D341Med (cell line): ENCODE data around the gene VEZF1.

Experiments
- DNase-seq: peaks from one replicate; pipeline ENCODE4 v3.0.0; 2012; ENCODE audit warnings: low spot score

Gene VEZF1

DNA sequence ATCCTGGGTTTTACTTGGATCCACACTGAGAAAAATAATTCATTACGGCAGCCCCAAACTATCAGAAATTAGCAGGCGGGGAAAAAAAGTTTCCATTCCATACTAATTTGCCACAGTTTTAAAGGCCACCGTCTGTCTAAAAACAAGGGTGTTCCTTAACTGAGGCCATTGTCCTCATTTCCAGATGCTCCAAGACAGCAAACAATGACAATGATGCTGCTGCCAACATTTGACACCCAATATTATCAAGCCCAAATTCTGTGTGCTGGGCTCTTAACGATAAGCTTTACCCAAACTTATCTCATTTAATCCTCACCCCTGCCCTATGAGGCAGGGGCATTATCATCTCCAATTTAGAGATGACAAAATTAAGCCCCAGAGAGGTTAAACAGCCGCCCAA lies 59.1 kb downstream of the VEZF1 start:
- no peak for DNase-seq

DNA sequence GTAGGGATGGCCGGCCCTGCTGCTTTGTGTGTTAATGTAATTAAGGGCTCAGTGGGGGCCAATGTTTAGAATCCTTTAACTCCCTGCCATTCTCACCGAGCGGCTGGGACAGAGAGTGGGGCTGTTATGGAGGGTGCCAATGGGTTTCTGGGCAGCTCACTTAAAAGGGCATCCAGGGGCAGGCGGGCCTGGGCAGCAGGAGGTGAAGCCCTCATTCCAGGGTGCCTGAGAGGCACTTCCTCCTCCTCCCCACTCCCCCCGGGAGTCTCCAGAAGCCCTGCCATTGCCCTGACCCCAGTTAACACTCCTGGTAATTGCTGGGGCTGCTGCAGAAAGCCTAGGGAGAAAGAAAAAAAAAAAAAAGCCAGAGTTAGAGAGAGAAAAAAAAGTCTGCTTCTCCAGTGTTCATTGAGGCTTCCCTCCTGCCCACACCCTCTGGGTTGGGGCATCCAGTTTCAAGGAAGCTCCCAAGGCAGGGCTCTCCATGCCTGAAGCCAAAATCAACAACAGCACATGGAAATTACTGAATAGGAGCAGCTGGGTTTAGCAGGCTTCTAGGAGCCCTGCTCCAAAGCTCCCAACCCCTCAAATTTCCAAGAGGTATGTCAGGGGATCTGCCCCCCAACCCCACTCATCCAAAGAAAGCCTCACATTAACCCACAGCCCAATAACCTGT lies 60.9 kb downstream of the VEZF1 start:
- DNase-seq, result peak; percentile 69

DNA sequence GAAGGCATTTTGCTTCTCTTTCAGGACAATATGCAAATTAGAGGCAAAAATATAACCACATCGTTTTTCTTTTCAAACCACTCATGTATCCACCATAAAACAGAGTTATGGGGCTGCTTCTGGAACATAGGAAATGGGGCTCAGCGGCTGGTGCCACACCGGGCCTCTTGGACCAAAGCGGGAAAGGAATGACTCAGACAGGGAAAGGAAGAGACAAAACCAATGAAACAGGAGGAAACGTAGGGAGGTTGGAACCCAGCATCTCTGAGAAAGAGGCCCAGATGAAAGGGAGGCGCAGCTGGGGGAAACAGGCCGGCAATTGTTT lies 61.4 kb downstream of the VEZF1 start:
- no peak for DNase-seq

DNA sequence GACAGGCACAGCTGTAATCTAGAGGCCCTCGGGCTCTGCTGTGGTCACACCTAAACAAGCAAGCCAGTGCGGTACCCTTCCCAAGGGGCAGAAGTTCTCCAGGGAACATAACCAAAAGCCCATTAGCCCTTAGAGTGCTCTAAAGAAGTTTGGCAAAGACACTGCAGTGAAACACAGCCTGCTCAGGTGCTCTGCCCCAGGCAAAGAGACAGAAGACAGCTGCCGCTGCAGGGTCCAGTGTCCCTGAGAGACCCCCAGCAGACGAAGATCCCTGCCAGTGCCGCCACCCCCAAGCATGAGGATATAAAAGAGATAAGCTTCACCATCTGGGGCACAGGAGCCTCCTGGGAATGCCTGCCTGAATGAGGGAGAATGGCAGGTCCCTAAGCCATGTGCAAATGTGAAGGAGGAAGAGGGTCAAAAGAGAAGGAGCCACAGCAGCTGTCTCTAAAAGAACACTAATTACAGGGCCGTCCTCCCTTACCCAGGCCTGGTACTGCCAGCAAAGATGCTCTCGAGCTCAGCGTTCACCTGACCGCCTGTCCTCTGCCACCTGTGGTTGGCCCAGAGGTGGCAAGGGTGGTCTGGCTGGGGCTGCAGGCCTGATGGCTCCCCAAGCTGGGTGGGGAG lies 62.6 kb downstream of the VEZF1 start:
- peak; percentile 91 for DNase-seq

DNA sequence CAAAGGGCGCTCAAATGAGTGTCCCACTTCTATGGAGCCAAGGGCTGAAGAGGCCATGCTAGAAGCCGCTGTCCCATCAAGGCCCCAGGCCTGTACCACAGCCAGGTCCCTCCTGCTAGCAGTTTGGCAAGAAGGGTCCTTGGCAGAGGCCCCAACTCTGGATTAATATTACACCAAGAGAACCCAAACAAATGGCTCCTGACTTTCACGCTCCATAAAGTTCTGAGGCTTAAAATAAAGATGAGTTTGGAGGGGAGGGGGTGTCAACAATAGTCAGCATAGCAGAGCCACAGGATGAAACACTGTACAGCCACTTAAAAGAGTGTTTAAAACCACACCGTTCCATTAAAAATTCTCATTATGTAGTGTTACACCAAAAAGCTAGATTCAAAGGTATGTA lies 63.4 kb downstream of the VEZF1 start:
- peak; percentile 68 for DNase-seq
